K562 (cell line): ENCODE results near the gene CEP131. TPM values are rescaled to one million over a fixed set of nuclear protein-coding genes. Genes with fewer than 3 reads are reported as not detected.

Source experiments
- BACH1 ChIP-seq: fragments of 200-800 bp; sonication (Bioruptor generic); IDR thresholded peaks from 2 replicates; pipeline ENCODE4 v1.6.1; 2016; ENCODE audit warnings: missing genetic modification characterization, missing compliant biosample characterization
- CCNT2 ChIP-seq: IDR thresholded peaks from 2 replicates; pipeline ENCODE4 v1.6.1; 2011; ENCODE audit warnings: borderline replicate concordance, low read depth, mild to moderate bottlenecking, moderate library complexity, mixed read lengths, low read length; ENCODE audit not compliant: insufficient read length; ENCODE audit errors: extremely low read depth
- ELF2 ChIP-seq: fragments of 250-450 bp; sonication (Bioruptor Pico); IDR thresholded peaks from 2 replicates; pipeline ENCODE4 v1.5.0; 2021; ENCODE audit warnings: mild to moderate bottlenecking
- EP400 ChIP-seq: fragments of 450-650 bp; IDR thresholded peaks from 2 replicates; pipeline ENCODE4 v1.6.1; 2017; ENCODE audit warnings: antibody characterized with exemption, mild to moderate bottlenecking, moderate library complexity
- GABPB1 ChIP-seq: sonication (generic); formaldehyde crosslinking; IDR thresholded peaks from 2 replicates; pipeline ENCODE4 v1.8.0; 2022; ENCODE audit warnings: mild to moderate bottlenecking, missing genetic modification reagents
- GTF2A2 ChIP-seq: IDR thresholded peaks from 2 replicates; pipeline ENCODE4 v1.6.1; 2016; ENCODE audit warnings: mild to moderate bottlenecking, missing genetic modification characterization, missing compliant biosample characterization
- MYBL2 ChIP-seq, 2 experiments: fragments of 450-650 bp in 1 of 2; sonication (generic) in 1 of 2; formaldehyde crosslinking in 1 of 2; IDR thresholded peaks; 2 replicates each; pipeline versions ENCODE4 v1.6.1 to v1.8.1; 2017 to 2022; ENCODE audit warnings: borderline replicate concordance in 1 of 2, inconsistent platforms in 1 of 2, low read depth in 1 of 2, mild to moderate bottlenecking in 1 of 2, missing genetic modification reagents in 1 of 2, moderate library complexity in 1 of 2
- NFE2 ChIP-seq: IDR thresholded peaks from 2 replicates; pipeline ENCODE4 v1.6.1; 2014; ENCODE audit warnings: antibody characterized with exemption, low read depth
- NFE2L1 ChIP-seq: fragments of 450-650 bp; IDR thresholded peaks from 2 replicates; pipeline ENCODE4 v1.6.1; 2016; ENCODE audit warnings: missing genetic modification characterization, low read depth, mild to moderate bottlenecking, missing compliant biosample characterization, moderate library complexity, borderline replicate concordance
- PHF21A ChIP-seq: fragments of 450-650 bp; IDR thresholded peaks from 2 replicates; pipeline ENCODE4 v1.6.1; 2017; ENCODE audit warnings: low read depth, borderline replicate concordance
- POLR2A ChIP-seq: fragments of 450-650 bp; conservative IDR thresholded peaks from 2 replicates; pipeline ENCODE4 v1.6.1; 2016
- POLR2G ChIP-seq: fragments of 200-400 bp; formaldehyde crosslinking; IDR thresholded peaks from 2 replicates; pipeline ENCODE4 v1.6.1; 2017; ENCODE audit warnings: low read depth, mild to moderate bottlenecking, antibody characterized with exemption, low read length, moderate library complexity
- PURB ChIP-seq: sonication (generic); formaldehyde crosslinking; IDR thresholded peaks from 2 replicates; pipeline ENCODE4 v1.9.0; 2021; ENCODE audit warnings: low read depth, mild to moderate bottlenecking, missing genetic modification reagents
- SUPT5H ChIP-seq: fragments of 450-650 bp; IDR thresholded peaks from 2 replicates; pipeline ENCODE4 v1.6.1; 2016
- TBP ChIP-seq: optimal IDR thresholded peaks from 2 replicates; pipeline ENCODE3; 2011; ENCODE audit warnings: low read depth, low read length, improper control_type of control experiment
- THRAP3 ChIP-seq: fragments of 450-650 bp; IDR thresholded peaks from 2 replicates; pipeline ENCODE4 v1.6.1; 2016; ENCODE audit warnings: mild to moderate bottlenecking, inconsistent platforms, borderline replicate concordance
- ZBTB40 ChIP-seq, 2 experiments: fragments of 450-650 bp in 1 of 2; sonication (generic) in 1 of 2; formaldehyde crosslinking in 1 of 2; IDR thresholded peaks; 2 replicates each; pipeline versions ENCODE4 v1.7.1 to v1.9.0; 2016 to 2022; ENCODE audit warnings: inconsistent platforms in 1 of 2, mild to moderate bottlenecking in 1 of 2, missing genetic modification reagents in 1 of 2
- ZNF507 ChIP-seq: conservative IDR thresholded peaks from 2 replicates; pipeline ENCODE4 v1.6.1; 2017; ENCODE audit warnings: missing genetic modification characterization, missing compliant biosample characterization
- ZNF511 ChIP-seq: sonication (generic); formaldehyde crosslinking; IDR thresholded peaks from 2 replicates; pipeline ENCODE4 v1.8.0; 2022; ENCODE audit warnings: mild to moderate bottlenecking, missing genetic modification reagents
- polyA plus RNA-seq, 8 experiments: library from polyadenylated mRNA; depleted of rRNA in 4 of 8; stranded (reverse) in 5 of 8; unstranded in 3 of 8; fragments of >200 nt; fragmentation: Nextera tagmentation in 2 of 8; fragmentation: Illumina TruSeq in 1 of 8; extraction: Ambion mirVana in 2 of 8; extraction: Trizol in 1 of 8; gene quantifications; 2 replicates each; pipeline versions ENCODE4 v1.2.1 to v1.2.3, GENCODE V29; 2011 to 2014; ENCODE audit warnings: inconsistent platforms in 1 of 8, missing spikeins in 1 of 8
- total RNA-seq, 7 experiments: library from RNA; depleted of rRNA in 6 of 7; stranded (reverse); fragments of >200 nt in 6 of 7; fragmentation: Illumina TruSeq in 2 of 7; extraction: Trizol in 2 of 7; gene quantifications; 2 replicates each; pipeline versions ENCODE4 v1.2.1 to v1.2.3, GENCODE V29; 2011 to 2021; ENCODE audit warnings: low replicate concordance in 1 of 7

CEP131 gene
- total and polyA plus RNA-seq, 9 of the 15 experiments (the other 6 are each of a cell fraction or from before 2014, with no cell fraction given), result 0.24 to 21.2 (median 2.3) TPM

- TF ChIP-seq GABPB1 (CRISPR knock-in tag) (peak; percentile 56; the same call in 1 of the 2 replicates), BACH1 (tag) (no peak), MYBL2 (IDR thresholded peaks at IDR 0.05; ENCODE audit: low read depth) (no peak), MYBL2 (CRISPR knock-in tag; IDR thresholded peaks at IDR 0.05; ENCODE audit: borderline replicate concordance) (no peak), SUPT5H (peak; percentile 79), NFE2 (no peak), ZBTB40 (IDR thresholded peaks at IDR 0.05) (0 out of 2 replicates have a peak, but pooled peaks have one; percentile 44), ZBTB40 (CRISPR knock-in tag; IDR thresholded peaks at IDR 0.05) (no peak), POLR2A (peak; percentile 83), CCNT2 (peak; percentile 76), NFE2L1 (tag) (no peak), THRAP3 (no peak), PURB (CRISPR knock-in tag) (no peak), GTF2A2 (tag) (no peak), PHF21A (no peak), ZNF507 (no peak), ZNF511 (no peak), TBP (peak; percentile 70), ELF2 (no peak), EP400 (peak; percentile 80), POLR2G (peak; percentile 88)
These were observed at the start of gene CEP131 (continued) for GRCh38 chr17:81222906-81223761.
